Progenitor cell of endocrine pancreas (in vitro differentiated cells): ENCODE measurements around the gene PDX1. TPM values are rescaled to one million over a fixed set of nuclear protein-coding genes. Genes with fewer than 3 reads are reported as not detected.

ENCODE experiments used
- DNase-seq: peaks from one replicate; pipeline ENCODE4 v3.0.0; 2021; ENCODE audit warnings: low spot score; ENCODE audit not compliant: unreplicated experiment
- H3K27ac Mint-ChIP-seq: 2 replicates; pipeline ENCODE4 v1.8.0; 2021; ENCODE audit warnings: mild to moderate bottlenecking, moderate library complexity, mixed read lengths
- H3K27me3 Mint-ChIP-seq: 2 replicates; pipeline ENCODE4 v1.8.0; 2021; ENCODE audit warnings: mixed read lengths
- H3K36me3 Mint-ChIP-seq: 2 replicates; pipeline ENCODE4 v1.8.0; 2022; ENCODE audit warnings: mixed read lengths; ENCODE audit not compliant: insufficient read depth
- H3K4me1 Mint-ChIP-seq: 2 replicates; pipeline ENCODE4 v1.8.0; 2021; ENCODE audit warnings: low read depth, mixed read lengths
- H3K4me3 Mint-ChIP-seq: 2 replicates; pipeline ENCODE4 v1.8.0; 2021; ENCODE audit warnings: low read depth, mild to moderate bottlenecking, moderate library complexity, mixed read lengths
- H3K9me3 Mint-ChIP-seq: 2 replicates; pipeline ENCODE4 v1.8.0; 2021; ENCODE audit warnings: low read depth, mixed read lengths
- CTCF ChIP-seq: fragments of 200-600 bp; sonication (generic); IDR thresholded peaks from one replicate; pipeline ENCODE4 v1.5.0; 2021; ENCODE audit warnings: antibody characterized with exemption, mild to moderate bottlenecking; ENCODE audit not compliant: unreplicated experiment
- total RNA-seq: library from RNA; stranded (reverse); gene quantifications from 2 replicates; pipeline ENCODE4 v1.2.1, GENCODE V29; 2021

PDX1 gene
- total RNA-seq, 1 donor from 2014 or later, result 303 TPM

GRCh38 chr13:27923794-27924528, 4.2 kb downstream of the PDX1 start:
- Mint-ChIP-seq H3K27me3 (no peaks in the 10 kb centered on the region), H3K4me3 (peak overlapping the region; percentile 99), H3K27ac (peak overlapping the region; percentile 97), H3K9me3 (no peaks in the 10 kb centered on the region), H3K36me3 (peaks cover 71% of the 10 kb centered on the region), H3K4me1 (peaks cover 43% of the 10 kb centered on the region)
- peak; percentile 14 for TF ChIP-seq CTCF
- peak; percentile 22 for DNase-seq

GRCh38 chr13:27924529-27925141, 4.8 kb downstream of the PDX1 start:
- no peaks in the 10 kb centered on the region for H3K9me3 Mint-ChIP-seq
- peaks cover 45% of the 10 kb centered on the region for H3K4me1 Mint-ChIP-seq
- peak overlapping the region; percentile 82 for H3K27ac Mint-ChIP-seq
- no peaks in the 10 kb centered on the region for H3K27me3 Mint-ChIP-seq
- TF ChIP-seq CTCF, result no peak
- H3K4me3 Mint-ChIP-seq, result peak overlapping the region; percentile 99
- no peak for DNase-seq
- peaks cover 77% of the 10 kb centered on the region for H3K36me3 Mint-ChIP-seq

DNA sequence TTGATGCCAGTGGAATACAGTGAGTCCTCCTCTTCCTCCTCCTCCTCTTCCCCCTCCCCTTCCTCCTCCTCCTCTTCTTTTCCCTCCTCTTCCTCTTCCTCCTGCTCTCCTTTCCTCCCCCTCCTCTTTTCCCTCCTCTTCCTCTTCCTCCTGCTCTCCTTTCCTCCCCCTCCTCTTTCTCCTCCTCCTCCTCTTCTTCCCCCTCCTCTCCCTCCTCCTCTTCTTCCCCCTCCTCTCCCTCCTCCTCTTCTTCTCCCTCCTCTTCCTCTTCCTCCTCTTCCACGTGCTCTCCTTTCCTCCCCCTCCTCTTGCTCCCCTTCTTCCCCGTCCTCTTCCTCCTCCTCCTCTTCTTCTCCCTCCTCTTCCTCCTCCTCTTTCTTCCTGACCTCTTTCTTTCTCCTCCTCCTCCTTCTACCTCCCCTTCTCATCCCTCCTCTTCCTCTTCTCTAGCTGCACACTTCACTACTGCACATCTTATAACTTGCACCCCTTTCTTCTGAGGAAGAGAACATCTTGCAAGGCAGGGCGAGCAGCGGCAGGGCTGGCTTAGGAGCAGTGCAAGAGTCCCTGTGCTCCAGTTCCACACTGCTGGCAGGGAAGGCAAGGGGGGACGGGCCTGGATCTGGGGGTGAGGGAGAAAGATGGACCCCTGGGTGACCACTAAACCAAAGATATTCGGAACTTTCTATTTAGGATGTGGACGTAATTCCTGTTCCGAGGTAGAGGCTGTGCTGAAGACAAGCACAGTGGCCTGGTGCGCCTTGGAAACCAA, 5.6 kb downstream of the PDX1 start:
- TF ChIP-seq CTCF, result no peak
- peaks cover 3% of the 10 kb centered on the region for H3K27me3 Mint-ChIP-seq
- H3K9me3 Mint-ChIP-seq, result no peaks in the 10 kb centered on the region
- peak overlapping the region; percentile 73 for H3K4me3 Mint-ChIP-seq
- H3K36me3 Mint-ChIP-seq, result peaks cover 85% of the 10 kb centered on the region
- peaks cover 52% of the 10 kb centered on the region for H3K4me1 Mint-ChIP-seq
- DNase-seq, result no peak
- H3K27ac Mint-ChIP-seq, result peak overlapping the region; percentile 94

- Mint-ChIP-seq H3K4me3 (peak overlapping the region; percentile 73), H3K27me3 (peaks cover 3% of the 10 kb centered on the region), H3K4me1 (peaks cover 59% of the 10 kb centered on the region), H3K36me3 (peaks cover 88% of the 10 kb centered on the region), H3K27ac (peak overlapping the region; percentile 94), H3K9me3 (no peaks in the 10 kb centered on the region)
- DNase-seq, result no peak
- peak; percentile 23 for TF ChIP-seq CTCF
Observed at GRCh38 chr13:27926644-27927434, 7.0 kb downstream of the PDX1 start.
